ENCODE measurements around the gene TMEM250.

The TMEM250 gene

GRCh38 chr9:136144450-136144849, 25.8 kb upstream of the TMEM250 start:
- no peak for TF ChIP-seq FOXM1 (IDR thresholded peaks at IDR 0.05; ENCODE audit: borderline replicate concordance, low read depth)
- TF ChIP-seq EGR1 (IDR thresholded peaks at IDR 0.05) = no peak
- TF ChIP-seq CREB1 (IDR thresholded peaks at IDR 0.05; ENCODE audit: low read depth) = no peak
- no peak for TF ChIP-seq TAF1 (IDR thresholded peaks at IDR 0.05; ENCODE audit: low read depth)
- TF ChIP-seq USF1 (IDR thresholded peaks at IDR 0.05) = no peak
- no peak for TF ChIP-seq NFIC (IDR thresholded peaks at IDR 0.05)
- no peak for TF ChIP-seq REST (IDR thresholded peaks at IDR 0.05; ENCODE audit: low read depth)
- TF ChIP-seq ZBTB7A (IDR thresholded peaks at IDR 0.05; ENCODE audit: low read depth) = no peak
- TF ChIP-seq CEBPB (IDR thresholded peaks at IDR 0.05) = no peak

- no peak for TF ChIP-seq TAF1 (IDR thresholded peaks at IDR 0.05; ENCODE audit: low read depth)
- TF ChIP-seq NFIC (IDR thresholded peaks at IDR 0.05) = peak; percentile 62
- TF ChIP-seq FOXM1 (IDR thresholded peaks at IDR 0.05; ENCODE audit: borderline replicate concordance, low read depth) = 0 out of 2 replicates have a peak, but pooled peaks have one; percentile 24
- TF ChIP-seq ZBTB7A (IDR thresholded peaks at IDR 0.05; ENCODE audit: low read depth) = 0 out of 2 replicates have a peak, but pooled peaks have one; percentile 27
- TF ChIP-seq YY1 (IDR thresholded peaks at IDR 0.05; ENCODE audit: low read depth) = no peak
- TF ChIP-seq CEBPB (IDR thresholded peaks at IDR 0.05) = no peak; the same call in 1 of the 2 replicates
- TF ChIP-seq MAX (IDR thresholded peaks at IDR 0.05) = no peak
- no peak for TF ChIP-seq REST (IDR thresholded peaks at IDR 0.05; ENCODE audit: low read depth)
- TF ChIP-seq EGR1 (IDR thresholded peaks at IDR 0.05) = no peak
- TF ChIP-seq TEAD4 (IDR thresholded peaks at IDR 0.05) = 0 out of 2 replicates have a peak, but pooled peaks have one; percentile 25
- TF ChIP-seq USF1 (IDR thresholded peaks at IDR 0.05) = no peak
- peak; percentile 59; the same call in 1 of the 2 replicates for TF ChIP-seq TCF12 (IDR thresholded peaks at IDR 0.05; ENCODE audit: low read depth)
- TF ChIP-seq EP300 (IDR thresholded peaks at IDR 0.05; ENCODE audit: borderline replicate concordance) = peak; percentile 55
- TF ChIP-seq CREB1 (IDR thresholded peaks at IDR 0.05; ENCODE audit: low read depth) = no peak
- peak; percentile 77 for TF ChIP-seq RAD21 (IDR thresholded peaks at IDR 0.05; ENCODE audit: low read depth)
Measured at GRCh38 chr9:136143215-136144001, 24.7 kb upstream of the TMEM250 start.

- TF ChIP-seq TAF1 (IDR thresholded peaks at IDR 0.05; ENCODE audit: low read depth) = no peak
- no peak for TF ChIP-seq TEAD4 (IDR thresholded peaks at IDR 0.05)
- TF ChIP-seq EGR1 (IDR thresholded peaks at IDR 0.05) = no peak
- no peak for TF ChIP-seq MAX (IDR thresholded peaks at IDR 0.05)
- TF ChIP-seq CREB1 (IDR thresholded peaks at IDR 0.05; ENCODE audit: low read depth) = no peak
- no peak for TF ChIP-seq REST (IDR thresholded peaks at IDR 0.05; ENCODE audit: low read depth)
- TF ChIP-seq NFIC (IDR thresholded peaks at IDR 0.05) = no peak
- TF ChIP-seq ZBTB7A (IDR thresholded peaks at IDR 0.05; ENCODE audit: low read depth) = no peak
- no peak for TF ChIP-seq USF1 (IDR thresholded peaks at IDR 0.05)
- no peak for TF ChIP-seq YY1 (IDR thresholded peaks at IDR 0.05; ENCODE audit: low read depth)
- no peak for TF ChIP-seq RAD21 (IDR thresholded peaks at IDR 0.05; ENCODE audit: low read depth)
- TF ChIP-seq TCF12 (IDR thresholded peaks at IDR 0.05; ENCODE audit: low read depth) = no peak
- TF ChIP-seq FOXM1 (IDR thresholded peaks at IDR 0.05; ENCODE audit: borderline replicate concordance, low read depth) = no peak
- no peak for TF ChIP-seq EP300 (IDR thresholded peaks at IDR 0.05; ENCODE audit: borderline replicate concordance)
- TF ChIP-seq CEBPB (IDR thresholded peaks at IDR 0.05) = no peak
Measured at GRCh38 chr9:136142859-136143214, 24.2 kb upstream of the TMEM250 start.
